Skeletal muscle tissue (tissue), 4 donors: ENCODE data around the gene KLF6. TPM values are rescaled to one million over a fixed set of nuclear protein-coding genes. Genes with fewer than 3 reads are reported as not detected.
"Not testable (repeated sequence)": the region's sequence is repeated elsewhere in the genome, so short reads cannot be mapped to it uniquely, and the experiment has no call there.

ENCODE experiments used
- H3K27ac ChIP-seq: one replicate; pipeline ENCODE4 v1.7.0; 2013; ENCODE audit warnings: mild to moderate bottlenecking, low read depth, low read length, inconsistent platforms
- H3K27me3 ChIP-seq, 3 donors: one replicate each; pipeline ENCODE4 v1.7.0; 2013; ENCODE audit warnings: low read length in 3 of 3; ENCODE audit not compliant: control insufficient read depth in 3 of 3, insufficient read depth in 3 of 3
- H3K36me3 ChIP-seq, 3 donors: one replicate each; pipeline ENCODE4 v1.7.0; 2013; ENCODE audit warnings: low read length in 3 of 3; ENCODE audit not compliant: control insufficient read depth in 3 of 3, insufficient read depth in 3 of 3
- H3K4me1 ChIP-seq, 3 donors: one replicate each; pipeline ENCODE4 v1.7.0; 2013; ENCODE audit warnings: low read length in 3 of 3, mild to moderate bottlenecking in 3 of 3; ENCODE audit not compliant: control insufficient read depth in 3 of 3, insufficient read depth in 3 of 3
- H3K4me3 ChIP-seq, 3 donors: one replicate each; pipeline ENCODE4 v1.7.0; 2013; ENCODE audit warnings: low read length in 3 of 3
- H3K9ac ChIP-seq, 3 donors: one replicate each; pipeline ENCODE4 v1.7.0; 2013; ENCODE audit warnings: low read length in 3 of 3, mild to moderate bottlenecking in 3 of 3, moderate library complexity in 2 of 3, low read depth in 1 of 3
- H3K9me3 ChIP-seq, 3 donors: one replicate each; pipeline ENCODE4 v1.7.0; 2013; ENCODE audit warnings: low read length in 3 of 3; ENCODE audit not compliant: control insufficient read depth in 3 of 3
- total RNA-seq: library from RNA; depleted of rRNA; stranded (reverse); fragments of >200 nt; gene quantifications from one replicate; pipeline ENCODE4 v1.2.3, GENCODE V29; 2014
- donor health status: Osteomylitis.

The KLF6 gene
- total RNA-seq, 1 donor from 2014 or later = 50.6 TPM

DNA sequence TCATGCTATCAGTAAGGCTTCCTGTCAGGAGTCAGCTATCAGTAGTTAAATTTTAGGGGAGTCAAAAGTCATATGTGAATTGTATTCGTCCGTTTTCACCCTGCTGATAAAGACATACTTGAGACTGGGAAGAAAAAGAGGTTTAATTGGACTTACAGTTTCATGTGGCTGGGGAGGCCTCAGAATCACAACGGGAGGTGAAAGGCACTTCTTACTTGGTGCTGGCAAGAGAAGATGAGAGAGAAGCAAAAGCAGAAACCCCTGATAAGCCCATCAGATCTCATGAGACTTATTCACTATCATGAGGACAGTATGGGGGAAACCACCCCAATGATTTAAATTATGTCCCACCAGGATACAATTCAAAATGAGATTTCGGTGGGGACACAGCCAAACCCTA is 47.1 kb downstream of the KLF6 start:
- H3K9ac ChIP-seq = no peak overlapping the region
- H3K9me3 ChIP-seq = no peaks in the 10 kb centered on the region

DNA sequence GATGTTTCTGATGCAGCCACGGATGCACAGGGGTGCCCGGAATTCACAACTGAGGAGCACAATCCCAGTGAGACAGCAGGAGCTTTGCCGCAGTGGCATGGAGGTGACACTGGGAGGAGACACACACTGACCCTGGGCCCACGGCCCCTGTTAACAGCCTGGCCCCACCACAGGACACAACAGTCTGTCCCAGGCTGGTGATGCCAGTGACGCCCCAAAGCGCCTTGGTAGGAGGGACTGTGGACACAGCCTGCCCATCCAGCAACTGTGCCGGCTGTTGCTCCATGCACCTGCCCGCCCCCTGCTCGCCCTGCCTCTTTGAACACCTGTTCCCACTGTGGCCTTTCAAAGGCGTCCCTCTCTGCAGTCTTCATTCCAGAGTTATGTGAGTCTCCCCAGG is 49.8 kb downstream of the KLF6 start:
- H3K36me3 ChIP-seq = no peaks in the 10 kb centered on the region
- H3K27me3 ChIP-seq = no peaks in the 10 kb centered on the region
- H3K27ac ChIP-seq = no peak overlapping the region
- no peak overlapping the region for H3K9ac ChIP-seq
- no peaks in the 10 kb centered on the region for H3K9me3 ChIP-seq
- H3K4me3 ChIP-seq = no peak overlapping the region
- no peaks in the 10 kb centered on the region for H3K4me1 ChIP-seq

More for the DNA sequence above, 47.1 kb downstream of the KLF6 start:
- peaks cover 0 to 5% (median 0%) of the 10 kb centered on the region in 3 donors for H3K4me1 ChIP-seq
- H3K27ac ChIP-seq = no peak overlapping the region
- H3K4me3 ChIP-seq = no peak overlapping the region
- no peaks in the 10 kb centered on the region for H3K36me3 ChIP-seq
- H3K27me3 ChIP-seq = no peaks in the 10 kb centered on the region

- no peaks in the 10 kb centered on the region for H3K36me3 ChIP-seq
- H3K27me3 ChIP-seq = no peaks in the 10 kb centered on the region
- H3K9ac ChIP-seq = no peak overlapping the region
- no peaks in the 10 kb centered on the region for H3K9me3 ChIP-seq
- H3K4me1 ChIP-seq = no peaks in the 10 kb centered on the region
- H3K27ac ChIP-seq = no peak overlapping the region
- no peak overlapping the region for H3K4me3 ChIP-seq
Measured at GRCh38 chr10:3734111-3734510, 50.9 kb downstream of the KLF6 start.

- not testable (repeated sequence) for H3K27me3 ChIP-seq, H3K27ac ChIP-seq, H3K9ac ChIP-seq, H3K4me3 ChIP-seq, H3K36me3 ChIP-seq, H3K9me3 ChIP-seq, H3K4me1 ChIP-seq
Measured at GRCh38 chr10:3732183-3732582, 52.8 kb downstream of the KLF6 start.

DNA sequence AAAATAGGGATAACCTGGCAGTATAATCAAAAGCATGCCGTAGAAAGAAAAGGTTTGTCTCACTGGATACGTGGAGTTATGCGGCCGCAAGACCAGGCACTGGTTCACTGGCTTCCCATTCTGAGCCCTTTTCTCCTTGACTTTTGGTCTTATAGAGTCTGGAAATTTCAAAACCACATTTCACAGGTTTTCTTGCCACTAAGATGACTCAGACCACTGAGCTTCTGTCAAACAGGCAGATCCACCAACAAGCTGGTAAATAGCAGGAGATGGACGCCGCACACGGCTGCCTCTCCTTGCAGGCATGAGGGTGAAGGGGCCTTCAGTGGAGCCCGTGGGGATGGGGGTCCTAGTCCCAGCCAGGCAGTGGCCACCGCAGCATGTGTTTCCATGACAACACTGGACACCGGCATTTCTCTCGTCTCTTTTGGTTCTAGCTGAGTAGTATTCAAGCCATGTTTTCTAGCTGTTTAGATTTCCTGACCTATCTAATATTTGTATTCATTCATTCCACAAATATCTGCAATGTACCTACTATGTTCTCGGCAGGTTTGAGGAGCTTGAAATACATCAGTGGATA is 55.5 kb downstream of the KLF6 start:
- H3K4me3 ChIP-seq = no peak overlapping the region
- no peaks in the 10 kb centered on the region for H3K27me3 ChIP-seq
- no peaks in the 10 kb centered on the region for H3K4me1 ChIP-seq
- no peaks in the 10 kb centered on the region for H3K9me3 ChIP-seq
- H3K9ac ChIP-seq = no peak overlapping the region
- H3K27ac ChIP-seq = no peak overlapping the region
- no peaks in the 10 kb centered on the region for H3K36me3 ChIP-seq

DNA sequence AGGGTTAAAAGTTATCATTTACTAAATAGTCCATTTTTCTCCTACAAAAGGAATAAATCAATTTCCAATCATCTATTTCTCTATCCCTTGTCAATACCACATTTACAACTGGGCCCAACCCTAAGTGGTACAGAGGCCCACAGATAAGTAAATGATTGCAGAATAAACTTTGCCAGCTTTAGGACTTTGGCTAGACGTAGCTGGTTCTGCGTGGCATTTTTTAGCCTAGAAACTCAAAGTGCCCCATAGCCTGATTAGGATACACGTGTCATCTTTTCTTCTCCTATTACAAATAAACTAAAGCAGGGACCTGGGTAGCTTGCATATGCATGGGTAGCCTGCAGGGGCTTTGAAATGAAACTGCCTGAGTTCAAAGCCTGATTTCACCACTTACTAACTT is 56.4 kb downstream of the KLF6 start:
- no peaks in the 10 kb centered on the region for H3K36me3 ChIP-seq
- no peaks in the 10 kb centered on the region for H3K27me3 ChIP-seq
- no peak overlapping the region for H3K27ac ChIP-seq
- no peak overlapping the region for H3K4me3 ChIP-seq
- H3K9me3 ChIP-seq = no peaks in the 10 kb centered on the region
- no peaks in the 10 kb centered on the region for H3K4me1 ChIP-seq
- H3K9ac ChIP-seq = no peak overlapping the region

- H3K9me3 ChIP-seq = no peaks in the 10 kb centered on the region
- no peaks in the 10 kb centered on the region for H3K4me1 ChIP-seq
- H3K4me3 ChIP-seq = no peak overlapping the region
- no peak overlapping the region for H3K9ac ChIP-seq
- H3K36me3 ChIP-seq = no peaks in the 10 kb centered on the region
- no peaks in the 10 kb centered on the region for H3K27me3 ChIP-seq
- H3K27ac ChIP-seq = no peak overlapping the region
Measured at GRCh38 chr10:3727268-3727667, 57.7 kb downstream of the KLF6 start.
